ENCODE data around the gene FBXO7.

Gene FBXO7

GRCh38 chr22:32535531-32536190 is 61.0 kb downstream of the FBXO7 start:
- intact Hi-C loops (cut with DNase I; ENCODE audit: low total_unique reads) = loop anchor here (10.0 kb wide), 1 partner anchor 119 kb away; no protein-coding TSS in a partner anchor

GRCh38 chr22:32536352-32536751 is 61.7 kb downstream of the FBXO7 start:
- DNase-seq = no peak
- Histone ChIP-seq H3K9me3 (no peaks in the 10 kb centered on the region), H3K36me3 (no peaks in the 10 kb centered on the region), H3K27me3 (peaks cover 0 to 10% of the 10 kb centered on the region in 2 donors), H3K27ac (no peak overlapping the region), H3K4me1 (peaks cover 4 to 28% (median 19%) of the 10 kb centered on the region in 4 donors), H3K4me3 (no peak overlapping the region)
- intact Hi-C loops (cut with DNase I; ENCODE audit: low total_unique reads) = loop anchor here (10.0 kb wide), 1 partner anchor 118 kb away; no protein-coding TSS in a partner anchor
- TF ChIP-seq CTCF (IDR thresholded peaks at IDR 0.05) = no peak

More at GRCh38 chr22:32535531-32536190, 61.0 kb downstream of the FBXO7 start:
- Histone ChIP-seq H3K4me1 (peaks cover 4 to 32% (median 19%) of the 10 kb centered on the region in 4 donors), H3K4me3 (no peak overlapping the region), H3K9me3 (no peaks in the 10 kb centered on the region), H3K36me3 (no peaks in the 10 kb centered on the region), H3K27me3 (peaks cover 0 to 10% of the 10 kb centered on the region in 2 donors), H3K27ac (no peak overlapping the region)
- TF ChIP-seq CTCF (IDR thresholded peaks at IDR 0.05) = no peak
- no peak for DNase-seq

- no peaks in the 10 kb centered on the region for H3K9me3 ChIP-seq
- DNase-seq = no peak
- H3K27ac ChIP-seq = no peak overlapping the region
- no peaks in the 10 kb centered on the region for H3K27me3 ChIP-seq
- TF ChIP-seq CTCF (IDR thresholded peaks at IDR 0.05) = no peak
- no peak overlapping the region for H3K4me3 ChIP-seq
- peaks cover 0 to 7% (median 3%) of the 10 kb centered on the region in 4 donors for H3K4me1 ChIP-seq
- intact Hi-C loops (cut with DNase I; ENCODE audit: low total_unique reads) = loop anchor here (10.0 kb wide), 1 partner anchor 116 kb away; no protein-coding TSS in a partner anchor
- H3K36me3 ChIP-seq = no peaks in the 10 kb centered on the region
Observed at GRCh38 chr22:32538521-32538920, 63.9 kb downstream of the FBXO7 start.

GRCh38 chr22:32539631-32540421 is 65.2 kb downstream of the FBXO7 start:
- no peaks in the 10 kb centered on the region for H3K36me3 ChIP-seq
- no peaks in the 10 kb centered on the region for H3K27me3 ChIP-seq
- H3K27ac ChIP-seq = no peak overlapping the region
- intact Hi-C loops (cut with DNase I; ENCODE audit: low total_unique reads) = loop anchor here (10.0 kb wide), 1 partner anchor 115 kb away; no protein-coding TSS in a partner anchor
- H3K9me3 ChIP-seq = no peaks in the 10 kb centered on the region
- no peak overlapping the region for H3K4me3 ChIP-seq
- peaks cover 0 to under 1% (median 0%) of the 10 kb centered on the region in 4 donors for H3K4me1 ChIP-seq
- no peak for TF ChIP-seq CTCF (IDR thresholded peaks at IDR 0.05)
- DNase-seq = no peak

- no peak for TF ChIP-seq CTCF (IDR thresholded peaks at IDR 0.05)
- intact Hi-C loops (cut with DNase I; ENCODE audit: low total_unique reads) = no loop called here
Observed at GRCh38 chr22:32541481-32541880, 66.9 kb downstream of the FBXO7 start.

More at GRCh38 chr22:32541481-32541880, 66.9 kb downstream of the FBXO7 start:
- H3K36me3 ChIP-seq = no peaks in the 10 kb centered on the region
- H3K27me3 ChIP-seq = no peaks in the 10 kb centered on the region
- no peak overlapping the region for H3K4me3 ChIP-seq
- no peak overlapping the region for H3K27ac ChIP-seq
- peak in 1 of 2 donors; percentile 59 for DNase-seq
- no peaks in the 10 kb centered on the region for H3K9me3 ChIP-seq
- H3K4me1 ChIP-seq = peaks cover 0 to 2% (median 0%) of the 10 kb centered on the region in 4 donors

Data from tibial artery (tissue), 4 donors.